CMK (cell line): ENCODE results near the gene GH2.
A peak's percentile ranks its signal among the peaks of the same experiment; 100 is the strongest.
"Not testable (repeated sequence)": the region's sequence is repeated elsewhere in the genome, so short reads cannot be mapped to it uniquely, and the experiment has no call there.

Experiments used
- DNase-seq: peaks from one replicate; pipeline ENCODE4 v3.0.0-alpha.2; 2010; ENCODE audit warnings: low read depth

The GH2 gene

DNA sequence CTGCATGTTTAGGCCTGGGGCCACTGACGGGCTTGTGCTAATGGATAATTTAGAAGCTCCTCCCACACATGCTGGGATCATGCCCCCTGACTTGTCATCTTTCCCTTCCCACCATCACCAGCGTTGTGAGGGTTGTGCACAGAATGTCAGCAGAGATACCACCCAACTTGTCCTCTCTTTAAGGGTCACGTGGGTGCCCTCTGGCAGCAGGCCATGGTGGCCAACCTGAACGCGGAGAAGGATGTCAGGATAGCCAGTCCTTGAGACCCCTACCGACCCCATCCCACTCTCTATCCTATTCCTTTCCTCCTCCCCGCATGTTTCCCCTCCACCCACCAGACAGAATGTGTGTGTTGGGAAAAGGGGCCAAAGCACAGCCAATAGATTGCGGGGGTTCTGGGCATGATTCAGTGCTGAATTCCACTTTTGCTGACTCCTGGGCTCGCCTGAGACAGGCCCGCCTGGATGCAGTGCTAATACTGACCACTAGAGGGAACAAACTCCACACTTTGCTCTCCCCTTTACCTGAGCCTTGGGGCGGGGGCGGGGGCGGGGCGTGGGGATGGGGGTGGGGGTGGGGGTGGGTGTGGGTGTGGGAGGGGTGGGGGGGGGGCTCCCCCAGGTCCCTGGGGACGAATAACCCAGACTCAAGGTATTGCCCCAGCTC is at the start of gene GH2:
Gene GH2, minus strand, starts transcription at position 10 of the 667 bp plus-strand sequence. CDS start 143 bp downstream, outside the sequence.
- peak; percentile 37 for DNase-seq

DNA sequence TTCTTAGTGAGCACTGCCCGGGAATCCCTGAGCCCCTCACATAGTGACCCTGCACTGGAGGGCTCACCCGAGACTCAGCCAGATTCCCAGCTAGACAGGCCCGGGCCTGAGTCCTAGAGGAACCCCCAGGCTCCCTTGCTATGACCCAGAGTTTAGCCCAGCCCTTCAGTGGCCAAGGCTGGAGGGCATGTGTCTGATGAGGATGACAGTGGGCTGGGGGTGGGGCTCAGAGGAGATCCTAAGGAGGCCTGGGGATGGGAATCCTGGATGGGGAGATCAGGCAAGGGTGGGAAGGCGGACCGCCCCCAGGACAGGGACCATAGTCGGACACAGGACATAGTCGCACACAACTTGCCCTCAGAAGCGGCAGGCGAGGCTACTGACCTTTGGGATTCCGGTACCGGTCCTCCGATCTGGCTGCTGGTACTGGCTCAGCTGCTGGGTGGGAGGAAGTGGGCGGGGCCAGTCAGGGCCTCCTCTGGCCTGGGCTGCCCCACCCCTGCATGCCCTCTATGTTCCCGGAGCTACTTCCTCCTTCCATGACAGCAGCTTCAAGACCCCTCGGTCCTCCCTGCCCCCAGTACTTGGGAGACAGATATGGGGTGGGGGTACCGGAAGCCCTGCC is 49.3 kb upstream of the GH2 start:
- peak; percentile 60 for DNase-seq

DNA sequence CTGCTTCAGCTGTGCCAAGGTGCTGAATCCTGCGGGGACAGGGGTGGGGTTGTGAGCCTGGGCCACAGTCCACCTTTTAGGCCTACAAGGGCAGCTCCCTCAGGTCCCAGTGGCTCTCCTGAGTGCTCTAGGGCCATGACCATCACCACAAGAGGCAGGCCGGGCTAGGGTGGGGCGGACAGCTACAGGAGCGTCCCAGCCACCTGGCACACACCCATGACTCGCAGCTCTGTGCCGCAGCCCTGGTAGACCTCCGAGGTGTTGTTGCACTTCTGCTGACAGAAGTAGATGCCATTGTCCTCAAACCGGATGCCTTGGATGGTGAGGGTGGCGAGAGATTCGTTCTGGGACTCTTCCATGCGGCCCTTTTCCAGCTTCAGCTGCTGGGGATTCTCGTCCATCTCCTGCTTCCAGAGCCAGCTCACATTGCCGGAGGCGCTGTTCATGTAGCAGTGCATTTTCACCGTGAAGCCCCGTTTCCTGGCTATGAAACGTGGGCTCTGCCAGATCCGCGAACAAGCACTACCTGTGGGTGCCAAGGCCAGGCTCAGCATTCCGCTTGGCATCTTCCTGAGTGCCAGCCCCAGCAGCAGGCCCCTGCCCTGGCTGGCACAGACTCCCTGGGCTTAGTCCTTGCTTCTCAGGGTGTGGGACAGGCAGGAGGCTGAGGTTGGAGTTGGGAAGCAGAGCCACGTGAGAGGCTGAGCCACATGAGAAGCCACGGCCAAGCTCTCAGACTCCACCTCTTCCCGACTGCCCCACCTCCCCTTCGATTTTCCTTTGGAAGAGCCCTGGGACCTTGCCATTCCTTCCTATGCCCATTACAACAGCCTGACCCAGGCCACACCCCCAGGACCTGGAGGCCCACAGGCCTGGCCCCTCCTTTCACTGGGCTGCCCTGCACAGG is 48.4 kb upstream of the GH2 start:
- DNase-seq = no peak

DNA sequence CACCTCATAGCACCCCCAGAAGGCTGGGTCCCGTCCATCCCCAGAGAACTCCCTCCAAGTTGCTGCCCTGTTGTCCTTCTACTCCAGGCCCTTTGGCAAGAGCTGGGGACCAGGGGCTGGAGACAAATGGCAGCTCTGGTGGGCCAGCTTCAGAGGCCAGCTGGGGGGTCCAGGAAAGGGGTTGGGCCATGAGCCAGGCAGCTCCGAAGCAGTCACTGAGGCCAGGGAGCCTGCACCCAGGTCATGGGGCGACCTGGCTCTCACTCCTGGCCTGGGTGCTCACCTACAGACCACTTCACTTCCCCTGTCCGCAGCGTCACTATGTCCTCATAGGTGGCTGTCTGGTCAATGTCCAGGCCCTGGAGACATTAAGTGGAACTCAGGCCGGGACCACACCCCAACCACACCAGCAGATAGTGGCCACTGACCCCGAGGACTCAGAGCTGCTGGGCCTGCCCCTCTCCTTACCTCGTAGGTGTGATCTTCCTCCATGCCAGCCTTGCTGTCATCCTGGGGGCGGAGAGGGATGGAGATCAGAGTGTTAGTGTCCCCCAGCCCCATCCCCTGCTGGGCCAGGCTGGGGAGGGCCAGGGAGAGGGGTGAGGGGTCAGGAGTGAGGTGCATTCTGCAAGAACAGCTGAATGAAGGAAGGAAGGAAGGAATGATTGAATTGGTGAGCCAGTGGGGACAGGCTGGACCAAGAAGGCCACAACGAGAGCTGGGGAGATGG is 47.4 kb upstream of the GH2 start:
- no peak for DNase-seq

DNA sequence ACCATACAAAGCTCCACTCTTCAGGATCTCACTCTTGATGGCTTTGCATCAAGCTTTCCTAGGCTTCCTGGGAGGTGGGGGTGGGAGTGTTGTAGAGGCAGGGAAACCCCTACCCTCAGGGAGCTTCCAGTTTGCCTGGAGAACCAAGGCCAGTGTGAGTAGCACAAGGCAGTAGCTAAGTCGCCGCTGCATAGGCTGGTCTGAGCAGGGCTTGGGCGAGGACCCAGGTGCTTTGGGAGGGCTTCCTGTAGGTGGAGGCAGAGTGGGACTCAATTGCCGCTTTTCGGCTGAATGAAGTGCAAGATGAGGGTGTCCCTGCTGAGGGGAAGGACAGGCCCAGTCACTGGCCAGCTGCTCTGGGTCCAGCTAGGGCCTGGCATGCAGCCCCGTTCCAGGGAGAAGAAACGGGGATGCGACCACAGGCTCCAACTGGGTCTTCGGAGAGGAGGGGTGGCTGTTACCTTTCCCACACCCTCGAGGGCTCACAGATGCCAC is 46.5 kb upstream of the GH2 start:
- DNase-seq = no peak

DNA sequence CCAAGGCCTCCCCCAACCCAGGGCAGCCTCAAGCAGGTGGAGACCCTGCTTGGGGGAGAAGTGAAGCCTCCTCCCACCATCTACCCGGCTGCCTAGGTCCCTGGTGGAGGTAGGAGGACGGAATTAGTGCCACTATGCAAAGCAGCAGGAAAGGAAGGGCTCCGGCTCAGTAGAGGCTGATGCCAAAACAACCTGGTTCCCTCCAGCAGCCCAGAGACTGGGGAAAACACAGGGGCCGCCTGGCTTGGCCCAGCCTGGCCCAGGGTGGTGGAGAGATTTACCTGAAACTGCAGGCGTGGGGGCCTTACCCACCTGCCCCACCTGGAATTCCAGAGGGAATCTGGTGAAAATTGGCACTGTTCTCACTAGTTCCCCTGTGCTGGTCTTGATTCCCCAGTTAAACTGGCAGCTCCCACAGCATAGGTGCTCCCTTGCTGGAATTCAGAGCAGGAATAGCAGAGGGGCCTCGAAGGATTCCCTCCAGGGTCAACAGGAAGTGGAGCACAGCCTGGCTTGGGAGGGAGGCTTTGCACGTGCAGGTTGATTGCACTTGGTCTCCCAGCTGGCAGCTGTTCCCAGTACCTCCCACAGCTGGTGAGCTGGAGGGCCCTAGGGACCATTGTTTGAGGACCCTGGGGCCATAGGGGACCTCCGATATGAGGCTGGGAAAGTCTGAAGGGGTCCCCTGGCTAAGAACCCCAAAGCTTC is 45.9 kb upstream of the GH2 start:
- no peak for DNase-seq

DNA sequence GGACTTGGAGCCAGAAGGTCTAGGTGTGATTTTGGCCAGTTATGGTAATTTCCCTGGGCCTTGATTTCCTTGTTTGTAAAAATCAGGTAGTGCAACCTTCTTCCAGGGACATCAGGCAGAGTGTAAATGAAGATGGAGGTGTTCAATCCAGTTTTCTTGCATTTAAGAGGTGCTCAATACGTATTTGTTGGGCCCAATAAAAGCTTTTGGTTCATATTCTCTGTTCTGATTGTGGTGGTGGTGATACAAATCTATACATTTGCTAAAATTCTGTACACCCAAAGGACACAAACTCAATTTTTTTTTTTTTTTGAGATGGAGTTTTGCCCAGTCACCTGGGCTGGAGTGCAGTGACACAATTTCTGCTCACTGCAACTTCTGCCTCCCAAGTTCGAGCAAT is 44.4 kb upstream of the GH2 start:
- DNase-seq = no peak

DNA sequence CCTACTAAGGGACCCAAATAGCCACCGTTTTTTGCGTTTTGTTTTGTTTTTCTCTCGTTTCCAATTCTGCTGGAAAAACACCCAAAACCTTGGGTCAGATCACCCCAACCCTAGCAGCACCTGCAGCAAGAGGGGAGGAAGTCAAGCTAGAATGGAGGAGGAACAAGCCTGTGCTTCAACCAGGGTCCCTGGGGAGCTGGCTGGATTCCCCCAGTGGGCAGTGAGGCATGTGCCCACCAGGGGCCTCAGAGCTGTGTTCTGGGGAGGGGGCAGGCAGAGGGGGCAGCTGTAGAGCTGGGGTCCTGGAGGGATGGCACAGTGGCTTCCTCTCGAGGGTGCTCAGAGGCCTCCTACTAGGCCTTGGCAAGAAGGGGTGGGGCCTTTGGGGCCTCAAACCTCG is 43.9 kb upstream of the GH2 start:
- no peak for DNase-seq

DNA sequence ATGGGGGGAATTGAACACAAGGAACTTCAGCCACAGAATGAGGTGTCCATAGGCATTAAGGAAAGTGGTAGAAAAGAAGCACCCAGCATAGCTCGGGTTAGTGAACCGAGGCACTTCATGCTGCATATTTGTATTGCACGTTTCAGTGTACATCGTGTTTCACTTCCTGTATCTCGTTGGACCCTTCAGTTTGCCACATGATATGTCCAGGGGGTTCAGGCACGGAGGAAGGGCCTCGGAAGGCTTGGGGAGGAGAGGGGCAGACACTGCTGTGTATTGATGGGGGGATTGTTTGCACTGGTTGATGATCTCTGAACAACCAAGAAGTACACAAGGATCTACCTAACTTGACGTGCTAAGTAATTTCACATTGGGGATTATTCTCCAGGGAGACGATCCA is 40.7 kb upstream of the GH2 start:
- not testable (repeated sequence) for DNase-seq

DNA sequence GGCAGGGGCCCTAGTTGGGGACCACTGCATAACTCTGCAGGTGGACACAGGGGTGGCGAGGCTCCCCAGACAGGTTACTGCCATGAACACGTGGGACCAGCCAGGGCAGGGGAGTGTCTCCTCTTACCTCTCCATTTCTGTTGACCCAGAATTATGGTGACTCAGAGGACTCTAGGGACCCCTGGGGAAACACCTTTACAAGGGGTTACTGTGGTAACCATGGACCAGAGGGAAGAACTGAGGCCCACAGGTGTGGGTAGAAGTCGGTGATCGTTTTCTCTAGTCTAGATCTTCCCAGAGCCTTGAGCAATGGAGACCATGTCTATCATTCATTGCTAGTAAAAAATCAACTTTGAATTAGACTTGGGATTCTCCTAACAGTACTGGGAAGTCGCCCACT is 39.0 kb upstream of the GH2 start:
- not testable (repeated sequence) for DNase-seq

DNA sequence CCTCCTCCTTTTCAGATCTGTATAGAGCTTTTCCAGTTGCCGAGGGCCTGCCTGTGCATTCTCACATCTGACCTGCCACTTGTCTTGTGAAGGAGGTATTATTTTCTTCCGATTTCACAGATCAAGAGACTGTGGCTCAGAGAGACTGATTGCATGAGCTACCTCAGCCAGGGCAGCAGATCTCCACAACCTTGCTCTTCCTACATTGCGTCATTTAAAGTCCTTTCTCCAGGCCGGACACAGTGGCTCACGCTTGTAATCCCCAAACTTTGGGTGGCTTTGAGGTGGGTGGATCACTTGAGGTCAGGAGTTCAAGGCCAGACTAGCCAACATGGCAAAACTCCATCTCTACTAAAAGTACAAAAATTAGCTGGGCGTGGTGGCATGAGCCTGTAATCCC is 38.3 kb upstream of the GH2 start:
- not testable (repeated sequence) for DNase-seq

DNA sequence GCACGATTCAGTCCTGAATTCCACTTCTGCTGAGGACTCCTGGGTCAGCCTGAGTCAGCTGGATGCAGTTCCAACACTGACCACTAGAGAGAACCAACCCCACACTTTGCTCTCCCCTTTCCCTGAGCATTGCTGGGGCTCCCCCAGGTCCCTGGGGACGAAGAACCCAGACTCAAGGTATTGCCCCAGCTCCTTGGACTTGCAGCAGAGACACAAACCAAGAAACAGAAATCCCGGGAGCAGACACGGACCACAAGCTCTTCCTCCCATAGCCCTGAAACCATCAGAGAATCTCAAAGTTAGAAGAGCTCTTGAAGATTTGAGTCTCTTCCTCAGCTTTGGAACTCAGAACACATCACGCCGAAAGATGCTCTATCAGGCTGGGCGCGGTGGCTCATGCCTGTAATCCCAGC is 37.6 kb upstream of the GH2 start:
- DNase-seq = no peak

DNA sequence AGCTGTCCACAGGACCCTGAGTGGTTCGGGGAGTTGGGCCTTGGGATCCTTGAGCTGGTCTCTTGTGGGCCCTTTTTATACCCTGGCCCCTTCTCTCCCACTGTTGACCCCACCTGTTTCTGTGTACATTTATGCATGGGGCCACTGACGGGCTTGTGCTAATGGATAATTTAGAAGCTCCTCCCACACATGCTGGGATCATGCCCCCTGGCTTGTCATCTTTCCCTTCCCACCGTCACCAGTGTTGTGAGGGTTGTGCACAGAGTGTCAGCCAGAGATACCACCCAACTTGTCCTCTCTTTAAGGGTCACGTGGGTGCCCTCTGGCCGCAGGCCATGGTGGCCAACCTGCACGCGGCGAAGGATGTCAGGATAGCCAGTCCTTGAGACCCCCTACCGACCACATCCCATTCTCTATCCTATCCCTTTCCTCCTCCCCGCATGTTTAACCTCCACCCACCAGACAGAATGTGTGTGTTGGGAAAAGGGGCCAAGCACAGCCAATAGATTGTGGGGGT is 37.1 kb upstream of the GH2 start, which contains the start of gene GH1:
Gene GH1, minus strand, starts transcription at position 51 of the 517 bp plus-strand sequence. CDS start 63 bp downstream, outside the sequence.
- not testable (repeated sequence) for DNase-seq

DNA sequence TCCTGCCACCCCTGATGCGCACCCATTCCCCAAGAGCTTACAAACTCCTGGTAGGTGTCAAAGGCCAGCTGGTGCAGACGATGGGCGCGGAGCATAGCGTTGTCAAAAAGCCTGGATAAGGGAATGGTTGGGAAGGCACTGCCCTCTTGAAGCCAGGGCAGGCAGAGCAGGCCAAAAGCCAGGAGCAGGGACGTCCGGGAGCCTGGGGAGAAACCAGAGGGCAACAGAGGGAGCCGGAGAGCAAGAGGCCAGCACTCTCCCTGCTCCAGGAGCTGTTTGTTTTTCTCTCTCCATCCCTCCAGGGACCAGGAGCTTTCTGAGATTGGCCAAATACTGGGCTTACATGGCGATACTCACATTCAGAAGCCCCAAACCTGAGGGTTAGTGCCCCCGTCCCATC is 36.6 kb upstream of the GH2 start:
- no peak for DNase-seq

DNA sequence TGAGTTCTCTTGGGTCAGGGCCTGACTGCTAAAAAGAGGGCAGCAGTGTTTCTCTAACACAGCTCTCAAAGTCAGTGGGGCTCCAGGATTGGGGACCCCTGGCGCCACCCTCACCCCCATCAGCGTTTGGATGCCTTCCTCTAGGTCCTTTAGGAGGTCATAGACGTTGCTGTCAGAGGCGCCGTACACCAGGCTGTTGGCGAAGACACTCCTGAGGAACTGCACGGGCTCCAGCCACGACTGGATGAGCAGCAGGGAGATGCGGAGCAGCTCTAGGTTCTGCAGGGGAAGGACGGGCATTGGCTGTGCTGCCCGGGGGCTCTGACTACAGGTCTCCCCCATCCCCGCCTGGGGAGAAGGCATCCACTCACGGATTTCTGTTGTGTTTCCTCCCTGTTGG is 35.9 kb upstream of the GH2 start:
- DNase-seq = no peak

DNA sequence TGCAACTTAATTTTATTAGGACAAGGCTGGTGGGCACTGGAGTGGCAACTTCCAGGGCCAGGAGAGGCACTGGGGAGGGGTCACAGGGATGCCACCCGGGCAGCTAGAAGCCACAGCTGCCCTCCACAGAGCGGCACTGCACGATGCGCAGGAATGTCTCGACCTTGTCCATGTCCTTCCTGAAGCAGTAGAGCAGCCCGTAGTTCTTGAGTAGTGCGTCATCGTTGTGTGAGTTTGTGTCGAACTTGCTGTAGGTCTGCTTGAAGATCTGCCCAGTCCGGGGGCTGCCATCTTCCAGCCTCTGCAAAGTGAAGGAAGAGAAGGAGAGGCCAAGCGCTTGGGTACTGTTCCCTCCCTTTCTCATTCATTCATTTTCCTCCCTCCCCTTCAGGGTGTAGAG is 35.5 kb upstream of the GH2 start:
- DNase-seq = not testable (repeated sequence)

DNA sequence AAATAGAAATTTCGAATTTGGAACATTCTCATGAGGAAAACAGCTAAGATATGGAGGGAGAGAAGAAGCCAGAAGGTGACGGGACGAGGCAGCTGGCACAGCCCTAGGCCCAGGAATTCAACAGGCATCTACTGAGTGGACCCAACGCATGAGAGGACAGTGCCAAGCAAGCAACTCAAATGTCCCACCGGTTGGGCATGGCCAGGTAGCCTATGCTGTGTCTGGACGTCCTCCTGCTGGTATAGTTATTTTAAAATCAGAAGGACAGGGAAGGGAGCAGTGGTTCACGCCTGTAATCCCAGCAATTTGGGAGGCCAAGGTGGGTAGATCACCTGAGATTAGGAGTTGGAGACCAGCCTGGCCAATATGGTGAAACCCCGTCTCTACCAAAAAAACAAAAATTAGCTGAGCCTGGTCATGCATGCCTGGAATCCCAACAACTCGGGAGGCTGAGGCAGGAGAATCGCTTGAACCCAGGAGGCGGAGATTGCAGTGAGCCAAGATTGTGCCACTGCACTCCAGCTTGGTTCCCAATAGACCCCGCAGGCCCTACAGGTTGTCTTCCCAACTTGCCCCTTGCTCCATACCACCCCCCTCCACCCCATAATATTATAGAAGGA is 34.9 kb upstream of the GH2 start:
- no peak for DNase-seq

DNA sequence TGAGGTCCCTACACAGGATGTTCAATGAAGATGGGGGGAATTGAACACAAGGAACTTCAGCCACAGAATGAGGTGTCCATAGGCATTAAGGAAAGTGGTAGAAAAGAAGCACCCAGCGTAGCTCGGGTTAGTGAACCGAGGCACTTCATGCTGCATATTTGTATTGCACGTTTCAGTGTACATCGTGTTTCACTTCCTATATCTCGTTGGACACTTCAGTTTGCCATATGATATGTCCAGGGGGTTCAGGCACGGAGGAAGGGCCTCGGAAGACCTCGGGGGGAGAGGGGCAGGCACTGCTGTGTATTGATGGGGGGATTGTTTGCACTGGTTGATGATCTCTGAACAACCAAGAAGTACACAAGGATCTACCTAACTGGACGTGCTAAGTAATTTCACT is 34.0 kb upstream of the GH2 start:
- not testable (repeated sequence) for DNase-seq

DNA sequence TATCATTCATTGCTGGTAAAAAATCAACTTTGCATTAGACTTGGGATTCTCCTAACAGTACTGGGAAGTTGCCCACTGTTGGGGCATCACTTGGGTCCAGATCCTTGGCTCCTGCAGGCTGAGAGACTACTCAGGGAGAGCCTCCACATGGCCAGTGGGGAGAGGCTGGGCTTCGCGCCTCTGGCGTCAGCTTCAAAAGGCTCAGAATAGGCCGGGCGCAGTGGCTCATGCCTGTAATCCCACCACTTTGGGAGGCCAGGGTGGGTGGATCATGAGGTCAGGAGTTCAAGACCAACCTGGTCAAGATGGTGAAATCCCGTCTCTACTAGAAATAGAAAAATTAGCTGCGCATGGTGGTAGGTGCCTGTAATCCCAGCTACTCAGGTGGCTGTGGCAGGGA is 32.7 kb upstream of the GH2 start:
- DNase-seq = no peak

DNA sequence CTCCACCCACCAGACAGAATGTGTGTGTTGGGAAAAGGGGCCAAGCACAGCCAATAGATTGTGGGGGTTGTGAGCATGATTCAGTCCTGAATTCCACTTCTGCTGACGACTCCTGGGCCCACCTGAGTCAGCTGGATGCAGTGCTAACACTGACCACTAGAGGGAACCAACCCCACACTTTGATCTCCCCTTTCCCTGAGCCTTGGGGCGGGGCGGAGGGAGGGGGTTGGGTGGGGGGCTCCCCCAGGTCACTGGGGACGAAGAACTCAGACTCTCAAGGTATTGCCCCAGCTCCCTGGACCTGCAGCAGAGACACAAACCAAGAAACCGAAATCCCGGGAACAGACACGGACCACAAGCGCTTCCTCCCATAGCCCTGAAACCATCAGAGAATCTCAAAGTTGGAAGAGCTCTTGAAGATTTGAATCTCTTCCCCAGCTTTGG is 29.9 kb upstream of the GH2 start:
- no peak for DNase-seq
